K562 (cell line): Measurements from ENCODE around the gene CD151. TPM values are rescaled to one million over a fixed set of nuclear protein-coding genes. Genes with fewer than 3 reads are reported as not detected.

ENCODE experiments used
- ATF7 ChIP-seq: fragments of 450-650 bp; IDR thresholded peaks from 2 replicates; pipeline ENCODE4 v1.7.1; 2014; ENCODE audit warnings: mild to moderate bottlenecking, moderate library complexity
- CBFA2T3 ChIP-seq: fragments of 450-650 bp; IDR thresholded peaks from 2 replicates; pipeline ENCODE4 v1.6.1; 2017
- ELF1 ChIP-seq: fragments of 200-800 bp; sonication (Bioruptor generic); IDR thresholded peaks from 2 replicates; pipeline ENCODE4 v1.6.1; 2016; ENCODE audit warnings: missing genetic modification characterization, missing compliant biosample characterization
- FOXJ2 ChIP-seq: fragments of 200-800 bp; sonication (Bioruptor generic); IDR thresholded peaks from 2 replicates; pipeline ENCODE4 v1.6.1; 2016; ENCODE audit warnings: missing genetic modification characterization, missing compliant biosample characterization
- HIVEP1 ChIP-seq: fragments of 250-450 bp; sonication (Bioruptor Pico); IDR thresholded peaks from 2 replicates; pipeline ENCODE4 v1.4.0; 2020; ENCODE audit warnings: mild to moderate bottlenecking
- HNRNPLL ChIP-seq: fragments of 200-400 bp; formaldehyde crosslinking; IDR thresholded peaks from 2 replicates; pipeline ENCODE4 v1.6.1; 2017; ENCODE audit warnings: low read length, low read depth, mild to moderate bottlenecking; ENCODE audit not compliant: poor library complexity, severe bottlenecking
- KLF6 ChIP-seq: fragments of 250-450 bp; sonication (Bioruptor Pico); IDR thresholded peaks from 2 replicates; pipeline ENCODE4 v1.4.0; 2020; ENCODE audit warnings: mild to moderate bottlenecking, moderate library complexity, borderline replicate concordance
- LEF1 ChIP-seq: fragments of 450-650 bp; IDR thresholded peaks from 2 replicates; pipeline ENCODE4 v1.6.1; 2016; ENCODE audit warnings: mild to moderate bottlenecking
- MAFK ChIP-seq: IDR thresholded peaks from 2 replicates; pipeline ENCODE4 v1.6.1; 2011; ENCODE audit warnings: low read length, improper control_type of control experiment
- MAZ ChIP-seq, 2 experiments: fragments of 450-650 bp in 1 of 2; sonication (generic) in 1 of 2; formaldehyde crosslinking; IDR thresholded peaks in 1 of 2; conservative IDR thresholded peaks in 1 of 2; 2 replicates each; pipeline versions ENCODE4 v1.4.0 to v1.5.0; 2020; ENCODE audit warnings: mild to moderate bottlenecking in 1 of 2, missing genetic modification reagents in 1 of 2
- NCOA6 ChIP-seq: fragments of 450-650 bp; IDR thresholded peaks from 2 replicates; pipeline ENCODE4 v1.6.1; 2017; ENCODE audit warnings: mild to moderate bottlenecking
- NFE2 ChIP-seq: IDR thresholded peaks from 2 replicates; pipeline ENCODE4 v1.6.1; 2014; ENCODE audit warnings: antibody characterized with exemption, low read depth
- NFIX ChIP-seq: fragments of 250-450 bp; sonication (Bioruptor Pico); IDR thresholded peaks from 2 replicates; pipeline ENCODE4 v1.4.0; 2020; ENCODE audit warnings: low read depth, mild to moderate bottlenecking, moderate library complexity
- NR2C1 ChIP-seq, 2 experiments: fragments of 450-650 bp; IDR thresholded peaks; 2 replicates each; pipeline ENCODE4 v1.6.1; 2017; ENCODE audit warnings: mild to moderate bottlenecking in 2 of 2, antibody characterized with exemption in 1 of 2, inconsistent platforms in 1 of 2, missing compliant biosample characterization in 1 of 2, missing genetic modification characterization in 1 of 2
- PCBP1 ChIP-seq: fragments of 200-400 bp; formaldehyde crosslinking; IDR thresholded peaks from 2 replicates; pipeline ENCODE4 v1.6.1; 2018; ENCODE audit warnings: mild to moderate bottlenecking, low read depth, low read length; ENCODE audit not compliant: poor library complexity, severe bottlenecking
- RB1 ChIP-seq: fragments of 450-650 bp; IDR thresholded peaks from 2 replicates; pipeline ENCODE4 v1.6.1; 2017; ENCODE audit warnings: low read depth, mild to moderate bottlenecking
- RHOXF2B ChIP-seq: fragments of 250-450 bp; sonication (Bioruptor Pico); conservative IDR thresholded peaks from 2 replicates; pipeline ENCODE4 v1.5.1; 2021
- SMC3 ChIP-seq: conservative IDR thresholded peaks from 2 replicates; pipeline ENCODE4 v1.6.1; 2011; ENCODE audit warnings: low read depth, low read length, improper control_type of control experiment; ENCODE audit not compliant: insufficient read depth
- STAT5A ChIP-seq: IDR thresholded peaks from 2 replicates; pipeline ENCODE4 v1.6.1; 2012; ENCODE audit warnings: low read length, inconsistent platforms, borderline replicate concordance
- TEAD1 ChIP-seq, 2 experiments: fragments of 450-650 bp in 1 of 2; sonication (generic) in 1 of 2; formaldehyde crosslinking; IDR thresholded peaks; 2 replicates each; pipeline versions ENCODE4 v1.4.0 to v1.8.0; 2020 to 2022; ENCODE audit warnings: mild to moderate bottlenecking in 2 of 2, missing genetic modification reagents in 1 of 2
- ZNF133 ChIP-seq: fragments of 250-450 bp; sonication (Bioruptor Pico); IDR thresholded peaks from 2 replicates; pipeline ENCODE4 v1.4.0; 2020; ENCODE audit warnings: mild to moderate bottlenecking
- ZNF316 ChIP-seq: fragments of 450-650 bp; IDR thresholded peaks from 2 replicates; pipeline ENCODE4 v1.6.1; 2016
- ZNF75A ChIP-seq: fragments of 450-650 bp; formaldehyde crosslinking; IDR thresholded peaks from 2 replicates; pipeline ENCODE4 v1.4.0; 2020; ENCODE audit warnings: mild to moderate bottlenecking
- polyA plus RNA-seq, 8 experiments: library from polyadenylated mRNA; depleted of rRNA in 4 of 8; stranded (reverse) in 5 of 8; unstranded in 3 of 8; fragments of >200 nt; fragmentation: Nextera tagmentation in 2 of 8; fragmentation: Illumina TruSeq in 1 of 8; extraction: Ambion mirVana in 2 of 8; extraction: Trizol in 1 of 8; gene quantifications; 2 replicates each; pipeline versions ENCODE4 v1.2.1 to v1.2.3, GENCODE V29; 2011 to 2014; ENCODE audit warnings: inconsistent platforms in 1 of 8, missing spikeins in 1 of 8
- total RNA-seq, 7 experiments: library from RNA; depleted of rRNA in 6 of 7; stranded (reverse); fragments of >200 nt in 6 of 7; fragmentation: Illumina TruSeq in 2 of 7; extraction: Trizol in 2 of 7; gene quantifications; 2 replicates each; pipeline versions ENCODE4 v1.2.1 to v1.2.3, GENCODE V29; 2011 to 2021; ENCODE audit warnings: low replicate concordance in 1 of 7
- TF ChIP-seq, protein P1 (sequence below): sonication (generic); formaldehyde crosslinking; IDR thresholded peaks from 2 replicates; pipeline ENCODE4 v1.8.0; 2022; ENCODE audit warnings: mild to moderate bottlenecking, missing genetic modification reagents, borderline replicate concordance
- TF ChIP-seq, protein P2 (sequence below): fragments of 150-350 bp; IDR thresholded peaks from 2 replicates; pipeline ENCODE4 v1.6.1; 2014; ENCODE audit warnings: low read depth, mild to moderate bottlenecking, low read length, borderline replicate concordance
- TF ChIP-seq, protein P3 (sequence below): fragments of 450-650 bp; IDR thresholded peaks from 2 replicates; pipeline ENCODE4 v1.6.1; 2016

Gene CD151
- total and polyA plus RNA-seq, 9 of the 15 experiments (the other 6 are each of a cell fraction or from before 2014, with no cell fraction given): 2.3 to 187 (median 140) TPM

DNA sequence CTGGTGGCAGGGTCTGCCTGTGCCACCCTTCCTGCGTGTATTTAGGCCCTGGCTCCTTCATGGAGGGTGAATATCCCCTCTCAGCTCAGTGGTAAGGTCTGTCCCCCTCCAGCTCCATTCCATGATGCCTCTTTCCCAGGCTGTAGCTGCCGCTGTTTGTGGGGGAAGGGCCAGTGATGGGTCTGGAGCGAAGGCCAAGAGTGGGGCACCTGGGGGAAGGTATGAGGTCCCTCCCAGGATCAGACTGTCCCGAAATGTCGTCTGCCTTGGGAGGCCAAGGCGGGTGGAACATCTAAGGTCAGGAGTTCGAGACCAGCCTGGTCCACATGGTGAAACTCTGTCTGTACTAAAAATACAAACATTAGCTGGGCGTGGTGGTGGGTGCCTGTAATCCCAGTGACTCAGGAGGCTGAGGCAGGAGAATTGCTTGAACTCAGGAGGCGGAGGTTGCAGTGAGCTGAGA lies 1.1 kb downstream of the CD151 start (continued):
- TF ChIP-seq, protein P1, sequence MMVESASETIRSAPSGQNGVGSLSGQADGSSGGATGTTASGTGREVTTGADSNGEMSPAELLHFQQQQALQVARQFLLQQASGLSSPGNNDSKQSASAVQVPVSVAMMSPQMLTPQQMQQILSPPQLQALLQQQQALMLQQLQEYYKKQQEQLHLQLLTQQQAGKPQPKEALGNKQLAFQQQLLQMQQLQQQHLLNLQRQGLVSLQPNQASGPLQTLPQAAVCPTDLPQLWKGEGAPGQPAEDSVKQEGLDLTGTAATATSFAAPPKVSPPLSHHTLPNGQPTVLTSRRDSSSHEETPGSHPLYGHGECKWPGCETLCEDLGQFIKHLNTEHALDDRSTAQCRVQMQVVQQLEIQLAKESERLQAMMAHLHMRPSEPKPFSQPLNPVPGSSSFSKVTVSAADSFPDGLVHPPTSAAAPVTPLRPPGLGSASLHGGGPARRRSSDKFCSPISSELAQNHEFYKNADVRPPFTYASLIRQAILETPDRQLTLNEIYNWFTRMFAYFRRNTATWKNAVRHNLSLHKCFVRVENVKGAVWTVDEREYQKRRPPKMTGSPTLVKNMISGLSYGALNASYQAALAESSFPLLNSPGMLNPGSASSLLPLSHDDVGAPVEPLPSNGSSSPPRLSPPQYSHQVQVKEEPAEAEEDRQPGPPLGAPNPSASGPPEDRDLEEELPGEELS (CRISPR knock-in tag): no peak
- TF ChIP-seq ZNF75A (CRISPR knock-in tag) (no peak), ATF7 (no peak), PCBP1 (no peak), KLF6 (CRISPR knock-in tag) (no peak), NFIX (no peak), ZNF316 (0 out of 2 replicates have a peak, but pooled peaks have one; percentile 13), MAFK (no peak), HNRNPLL (no peak), NR2C1 (IDR thresholded peaks at IDR 0.05) (no peak), NR2C1 (tag; IDR thresholded peaks at IDR 0.05) (no peak), HIVEP1 (CRISPR knock-in tag) (no peak), ZNF133 (CRISPR knock-in tag) (no peak), NCOA6 (no peak), RHOXF2B (CRISPR knock-in tag) (no peak), LEF1 (no peak), ELF1 (tag) (no peak), FOXJ2 (no peak), RB1 (no peak), NFE2 (0 out of 2 replicates have a peak, but pooled peaks have one; percentile 13), CBFA2T3 (no peak), MAZ (CRISPR knock-in tag; conservative IDR thresholded peaks at IDR 0.05 in 1 of 2, IDR thresholded peaks at IDR 0.05 in 1 of 2) (no peak), STAT5A (no peak), TEAD1 (CRISPR knock-in tag; IDR thresholded peaks at IDR 0.05) (peak in 1 of 2 experiments; percentile 15; a peak in 1 of 4 replicates), SMC3 (no peak)
- TF ChIP-seq, protein P2, sequence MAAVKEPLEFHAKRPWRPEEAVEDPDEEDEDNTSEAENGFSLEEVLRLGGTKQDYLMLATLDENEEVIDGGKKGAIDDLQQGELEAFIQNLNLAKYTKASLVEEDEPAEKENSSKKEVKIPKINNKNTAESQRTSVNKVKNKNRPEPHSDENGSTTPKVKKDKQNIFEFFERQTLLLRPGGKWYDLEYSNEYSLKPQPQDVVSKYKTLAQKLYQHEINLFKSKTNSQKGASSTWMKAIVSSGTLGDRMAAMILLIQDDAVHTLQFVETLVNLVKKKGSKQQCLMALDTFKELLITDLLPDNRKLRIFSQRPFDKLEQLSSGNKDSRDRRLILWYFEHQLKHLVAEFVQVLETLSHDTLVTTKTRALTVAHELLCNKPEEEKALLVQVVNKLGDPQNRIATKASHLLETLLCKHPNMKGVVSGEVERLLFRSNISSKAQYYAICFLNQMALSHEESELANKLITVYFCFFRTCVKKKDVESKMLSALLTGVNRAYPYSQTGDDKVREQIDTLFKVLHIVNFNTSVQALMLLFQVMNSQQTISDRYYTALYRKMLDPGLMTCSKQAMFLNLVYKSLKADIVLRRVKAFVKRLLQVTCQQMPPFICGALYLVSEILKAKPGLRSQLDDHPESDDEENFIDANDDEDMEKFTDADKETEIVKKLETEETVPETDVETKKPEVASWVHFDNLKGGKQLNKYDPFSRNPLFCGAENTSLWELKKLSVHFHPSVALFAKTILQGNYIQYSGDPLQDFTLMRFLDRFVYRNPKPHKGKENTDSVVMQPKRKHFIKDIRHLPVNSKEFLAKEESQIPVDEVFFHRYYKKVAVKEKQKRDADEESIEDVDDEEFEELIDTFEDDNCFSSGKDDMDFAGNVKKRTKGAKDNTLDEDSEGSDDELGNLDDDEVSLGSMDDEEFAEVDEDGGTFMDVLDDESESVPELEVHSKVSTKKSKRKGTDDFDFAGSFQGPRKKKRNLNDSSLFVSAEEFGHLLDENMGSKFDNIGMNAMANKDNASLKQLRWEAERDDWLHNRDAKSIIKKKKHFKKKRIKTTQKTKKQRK: no peak
- TF ChIP-seq, protein P3, sequence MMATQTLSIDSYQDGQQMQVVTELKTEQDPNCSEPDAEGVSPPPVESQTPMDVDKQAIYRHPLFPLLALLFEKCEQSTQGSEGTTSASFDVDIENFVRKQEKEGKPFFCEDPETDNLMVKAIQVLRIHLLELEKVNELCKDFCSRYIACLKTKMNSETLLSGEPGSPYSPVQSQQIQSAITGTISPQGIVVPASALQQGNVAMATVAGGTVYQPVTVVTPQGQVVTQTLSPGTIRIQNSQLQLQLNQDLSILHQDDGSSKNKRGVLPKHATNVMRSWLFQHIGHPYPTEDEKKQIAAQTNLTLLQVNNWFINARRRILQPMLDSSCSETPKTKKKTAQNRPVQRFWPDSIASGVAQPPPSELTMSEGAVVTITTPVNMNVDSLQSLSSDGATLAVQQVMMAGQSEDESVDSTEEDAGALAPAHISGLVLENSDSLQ: no peak
